Small intestine (tissue), 7 donors: Measurements from ENCODE around the gene DDX19B. TPM values are rescaled to one million over a fixed set of nuclear protein-coding genes. Genes with fewer than 3 reads are reported as not detected.
"Not testable (repeated sequence)": the region's sequence is repeated elsewhere in the genome, so short reads cannot be mapped to it uniquely, and the experiment has no call there.

ENCODE experiments used
- DNase-seq, 2 donors: peaks; one replicate each; pipeline versions ENCODE4 v3.0.0 to v3.0.0-alpha.2; 2013
- FAIRE-seq: peaks from 2 replicates; lab custom pipeline; 2012; peaks lifted over from hg19 to GRCh38; lab: Jason Lieb, UNC
- H3K27ac ChIP-seq, 3 donors: one replicate each; pipeline ENCODE4 v1.5.1; 2013; ENCODE audit warnings: low read length in 2 of 3, mild to moderate bottlenecking in 2 of 3, control low read depth in 1 of 3, inconsistent platforms in 1 of 3, low read depth in 1 of 3, moderate library complexity in 1 of 3
- H3K27me3 ChIP-seq, 3 donors: one replicate each; pipeline ENCODE4 v1.6.1; 2013; ENCODE audit warnings: low read length in 3 of 3, inconsistent platforms in 1 of 3; ENCODE audit not compliant: control insufficient read depth in 3 of 3, insufficient read depth in 3 of 3
- H3K36me3 ChIP-seq, 3 donors: one replicate each; pipeline ENCODE4 v1.6.1; 2013; ENCODE audit warnings: low read length in 3 of 3, inconsistent platforms in 1 of 3, low read depth in 1 of 3, mild to moderate bottlenecking in 1 of 3, moderate library complexity in 1 of 3; ENCODE audit not compliant: control insufficient read depth in 3 of 3, insufficient read depth in 2 of 3
- H3K4me1 ChIP-seq, 3 donors: one replicate each; pipeline ENCODE4 v1.6.1; 2013; ENCODE audit warnings: low read length in 2 of 3, inconsistent platforms in 1 of 3, low read depth in 1 of 3, mild to moderate bottlenecking in 1 of 3, moderate library complexity in 1 of 3; ENCODE audit not compliant: control insufficient read depth in 3 of 3, insufficient read depth in 2 of 3
- H3K4me3 ChIP-seq, 3 donors: one replicate each; pipeline ENCODE4 v1.5.1; 2013; ENCODE audit warnings: low read length in 3 of 3, control low read depth in 1 of 3, inconsistent platforms in 1 of 3, low read depth in 1 of 3, mild to moderate bottlenecking in 1 of 3, moderate library complexity in 1 of 3
- H3K9me3 ChIP-seq, 2 donors: one replicate each; pipeline ENCODE4 v1.6.1; 2013; ENCODE audit warnings: low read depth in 1 of 2, low read length in 1 of 2; ENCODE audit not compliant: control insufficient read depth in 2 of 2, insufficient read depth in 1 of 2
- WGBS, 3 donors: extraction: QIAGEN DNeasy Blood & Tissue Kit; methylation state at CpG; one replicate each; pipeline ENCODE4 v1.1.7; 2013; 5-methylcytosine and 5-hydroxymethylcytosine counted together
- polyA plus RNA-seq, 4 donors: library from polyadenylated mRNA; stranded (reverse) in 3 of 4; unstranded in 1 of 4; fragments of 200-250 nt in 3 of 4; fragments of 120-200 nt in 1 of 4; gene quantifications; one replicate each; pipeline versions ENCODE4 v1.2.1 to v1.2.3, GENCODE V29; 2013
- donor health status: healthy with polysubstance abuse.
- donor health status: control.
- donor health status: control.
- donor health status: Bipolar disorder and iron deficiency.
- donor health status: healthy.

DDX19B gene
- polyA plus RNA-seq, 4 donors, result 21.3 to 28.9 (median 27.7) TPM

- H3K9me3 ChIP-seq, FAIRE-seq: not testable (repeated sequence)
These were observed 31.1 kb upstream of the DDX19B start for GRCh38 chr16:70267922-70268321.

GRCh38 chr16:70269471-70269870, 29.5 kb upstream of the DDX19B start:
- no peak overlapping the region for H3K27ac ChIP-seq
- H3K4me1 ChIP-seq, result no peaks in the 10 kb centered on the region
- no peaks in the 10 kb centered on the region for H3K9me3 ChIP-seq
- H3K4me3 ChIP-seq, result no peak overlapping the region
- DNase-seq, result no peak
- FAIRE-seq, result no peak
- no peaks in the 10 kb centered on the region for H3K27me3 ChIP-seq
- peaks cover 5 to 82% (median 20%) of the 10 kb centered on the region in 3 donors for H3K36me3 ChIP-seq
- WGBS, 3 donors, result 89 to 97% (median 96%) methylated on average over 12 of the region's 12 CpGs

More at GRCh38 chr16:70267922-70268321, 31.1 kb upstream of the DDX19B start:
- not testable (repeated sequence) for DNase-seq, H3K27me3 ChIP-seq, H3K4me3 ChIP-seq, H3K4me1 ChIP-seq, H3K27ac ChIP-seq
- WGBS, 3 donors, result 93 to 96% (median 95%) methylated on average over 10 of the region's 10 CpGs
- H3K36me3 ChIP-seq, result peaks cover 8 to 87% (median 29%) of the 10 kb centered on the region in 3 donors

GRCh38 chr16:70270176-70270575, 28.8 kb upstream of the DDX19B start:
- peaks cover 5 to 79% (median 14%) of the 10 kb centered on the region in 3 donors for H3K36me3 ChIP-seq
- FAIRE-seq, result no peak

GRCh38 chr16:70271696-70272095, 27.3 kb upstream of the DDX19B start:
- WGBS, 3 donors, result 95 to 97% (median 96%) methylated on average over 10 of the region's 10 CpGs
- DNase-seq (no peak), FAIRE-seq (no peak)

More at GRCh38 chr16:70270176-70270575, 28.8 kb upstream of the DDX19B start:
- Histone ChIP-seq H3K27ac (no peak overlapping the region), H3K4me1 (no peaks in the 10 kb centered on the region), H3K9me3 (no peaks in the 10 kb centered on the region), H3K27me3 (no peaks in the 10 kb centered on the region), H3K4me3 (no peak overlapping the region)
- DNase-seq, result no peak
- WGBS, 3 donors, result 91 to 94% (median 93%) methylated on average over 3 of the region's 3 CpGs

GRCh38 chr16:70276392-70276791, 22.6 kb upstream of the DDX19B start:
- peaks cover 7 to 79% (median 15%) of the 10 kb centered on the region in 3 donors for H3K36me3 ChIP-seq
- no peaks in the 10 kb centered on the region for H3K4me1 ChIP-seq
- no peaks in the 10 kb centered on the region for H3K27me3 ChIP-seq
- 92 to 96% (median 93%) methylated on average over 1 of the region's 1 CpG for whole genome bisulfite sequencing, 3 donors
- no peak overlapping the region for H3K4me3 ChIP-seq
- DNase-seq (no peak), FAIRE-seq (no peak)
- H3K27ac ChIP-seq, result no peak overlapping the region
- H3K9me3 ChIP-seq, result no peaks in the 10 kb centered on the region

More at GRCh38 chr16:70271696-70272095, 27.3 kb upstream of the DDX19B start:
- Histone ChIP-seq H3K27me3 (no peaks in the 10 kb centered on the region), H3K27ac (no peak overlapping the region), H3K4me3 (no peak overlapping the region), H3K36me3 (peaks cover 6 to 76% (median 8%) of the 10 kb centered on the region in 3 donors), H3K4me1 (no peaks in the 10 kb centered on the region), H3K9me3 (no peaks in the 10 kb centered on the region)

- peak overlapping the region in 1 of 3 donors; percentile 16 for H3K4me3 ChIP-seq
These were observed 11.5 kb upstream of the DDX19B start for GRCh38 chr16:70287304-70287971.

GRCh38 chr16:70289229-70290094, 9.5 kb upstream of the DDX19B start, which contains the start of gene AARS1:
AARS1 (minus strand) TSS chr16:70289506; CDS start chr16:70282763, 6,743 bp downstream.
- peak; percentile 99 for DNase-seq
- no peaks in the 10 kb centered on the region for H3K9me3 ChIP-seq
- peaks cover 0 to 16% (median 0%) of the 10 kb centered on the region in 3 donors for H3K36me3 ChIP-seq
- peak within 1 kb of the TSS; percentile 90 to 99 (median 95) for H3K27ac ChIP-seq
- peak within 1 kb of the TSS; percentile 75 to 97 (median 93) for H3K4me3 ChIP-seq
- 1 to 2% (median 1%) methylated on average over 40 to 53 of the region's 53 CpGs for WGBS, 3 donors
- no peak for FAIRE-seq
- peaks cover 0 to 3% (median 0%) of the 10 kb centered on the region in 3 donors for H3K4me1 ChIP-seq
- H3K27me3 ChIP-seq, result no peaks in the 10 kb centered on the region

More at GRCh38 chr16:70287304-70287971, 11.5 kb upstream of the DDX19B start:
- not testable (repeated sequence) for H3K27ac ChIP-seq, FAIRE-seq, DNase-seq, H3K4me1 ChIP-seq, H3K27me3 ChIP-seq, H3K9me3 ChIP-seq
- H3K36me3 ChIP-seq, result peaks cover 1 to 29% (median 1%) of the 10 kb centered on the region in 3 donors
- 91 to 92% (median 92%) methylated on average over 17 of the region's 17 CpGs for WGBS, 3 donors

- H3K4me1 ChIP-seq, result no peaks in the 10 kb centered on the region
These were observed 8.0 kb upstream of the DDX19B start for GRCh38 chr16:70290949-70291519.

More at GRCh38 chr16:70290949-70291519, 8.0 kb upstream of the DDX19B start:
- no peak overlapping the region for H3K27ac ChIP-seq
- no peaks in the 10 kb centered on the region for H3K9me3 ChIP-seq
- peaks cover 0 to 3% (median 0%) of the 10 kb centered on the region in 3 donors for H3K36me3 ChIP-seq
- no peaks in the 10 kb centered on the region for H3K27me3 ChIP-seq
- DNase-seq, result no peak
- FAIRE-seq, result no peak
- H3K4me3 ChIP-seq, result no peak overlapping the region
